Measurements from ENCODE around the gene NAXE. TPM values are rescaled to one million over a fixed set of nuclear protein-coding genes. Genes with fewer than 3 reads are reported as not detected.

NAXE gene
- total RNA-seq, 1 donor from 2014 or later, result 85.3 TPM

- DNase-seq (ENCODE audit: low spot score in 2 of 2), result no peak
- no peaks in the 10 kb centered on the region for H3K36me3 ChIP-seq
- H3K27me3 ChIP-seq, result peaks cover 8% of the 10 kb centered on the region
- peak in 1 of 3 experiments; percentile 13 for TF ChIP-seq CTCF (IDR thresholded peaks at IDR 0.05)
- H3K9me3 ChIP-seq, result no peaks in the 10 kb centered on the region
- no peak within 1 kb of the TSS for H3K27ac ChIP-seq
- intact Hi-C loops (cut with DNase I), result no loop called here
- peaks cover 4 to 5% of the 10 kb centered on the region in 2 donors for H3K4me1 ChIP-seq
- H3K4me3 ChIP-seq, result no peak within 1 kb of the TSS
These were observed 27.4 kb downstream of the NAXE start, which contains the start of gene HAPLN2 for GRCh38 chr1:156618853-156619581. Gene HAPLN2 (plus strand): TSS chr1:156619415. CDS start chr1:156623491, 4,076 bp downstream.

GRCh38 chr1:156619582-156619955 lies 28.0 kb downstream of the NAXE start:
- intact Hi-C loops (cut with DNase I), result no loop called here
- H3K36me3 ChIP-seq, result no peaks in the 10 kb centered on the region
- no peak overlapping the region for H3K4me3 ChIP-seq
- H3K9me3 ChIP-seq, result no peaks in the 10 kb centered on the region
- TF ChIP-seq CTCF (IDR thresholded peaks at IDR 0.05), result no peak
- DNase-seq (ENCODE audit: low spot score in 2 of 2), result no peak
- peaks cover 11% of the 10 kb centered on the region for H3K27me3 ChIP-seq
- H3K4me1 ChIP-seq, result peaks cover 6 to 9% of the 10 kb centered on the region in 2 donors
- H3K27ac ChIP-seq, result no peak overlapping the region

GRCh38 chr1:156622581-156623297 lies 31.2 kb downstream of the NAXE start:
- no peak overlapping the region for H3K4me3 ChIP-seq
- H3K27ac ChIP-seq, result no peak overlapping the region
- intact Hi-C loops (cut with DNase I), result no loop called here
- peaks cover 8 to 17% of the 10 kb centered on the region in 2 donors for H3K4me1 ChIP-seq
- no peaks in the 10 kb centered on the region for H3K9me3 ChIP-seq
- DNase-seq (ENCODE audit: low spot score in 2 of 2), result no peak
- peaks cover 29% of the 10 kb centered on the region for H3K27me3 ChIP-seq
- H3K36me3 ChIP-seq, result no peaks in the 10 kb centered on the region
- TF ChIP-seq CTCF (IDR thresholded peaks at IDR 0.05), result no peak

GRCh38 chr1:156623946-156624813 lies 32.6 kb downstream of the NAXE start:
- H3K4me1 ChIP-seq, result peaks cover 8 to 17% of the 10 kb centered on the region in 2 donors
- no peaks in the 10 kb centered on the region for H3K36me3 ChIP-seq
- TF ChIP-seq CTCF (IDR thresholded peaks at IDR 0.05), result peak in 2 of 3 experiments; percentile 41 to 42
- peak in 1 of 2 donors; percentile 71 for DNase-seq (ENCODE audit: low spot score in 2 of 2)
- H3K4me3 ChIP-seq, result peak overlapping the region; percentile 31 to 62
- H3K9me3 ChIP-seq, result no peaks in the 10 kb centered on the region
- H3K27ac ChIP-seq, result no peak overlapping the region
- H3K27me3 ChIP-seq, result peaks cover 29% of the 10 kb centered on the region
- intact Hi-C loops (cut with DNase I), result no loop called here

- Histone ChIP-seq H3K4me1 (peaks cover 8 to 17% of the 10 kb centered on the region in 2 donors), H3K36me3 (no peaks in the 10 kb centered on the region), H3K4me3 (peak overlapping the region; percentile 31 to 62), H3K9me3 (no peaks in the 10 kb centered on the region), H3K27ac (no peak overlapping the region), H3K27me3 (peaks cover 29% of the 10 kb centered on the region)
- no peak for DNase-seq (ENCODE audit: low spot score in 2 of 2)
- intact Hi-C loops (cut with DNase I), result no loop called here
- TF ChIP-seq CTCF (IDR thresholded peaks at IDR 0.05), result no peak
These were observed 33.3 kb downstream of the NAXE start for GRCh38 chr1:156624814-156625435.
